ENCODE measurements around the gene ZBED3. TPM values are rescaled to one million over a fixed set of nuclear protein-coding genes. Genes with fewer than 3 reads are reported as not detected.

Gene ZBED3
- total and polyA plus RNA-seq, 9 of the 15 experiments (the other 6 are each of a cell fraction or from before 2014, with no cell fraction given): 0.01 to 0.03 (median 0.01) TPM; not detected in 5

- no peak for TF ChIP-seq FOS (IDR thresholded peaks at IDR 0.05; ENCODE audit: extremely low read depth, insufficient read length)
These were observed 15.5 kb upstream of the ZBED3 start (continued) for GRCh38 chr5:77102549-77102948.

- H3K4me1 ChIP-seq (replicated peaks in 1 of 2; ENCODE audit: control insufficient read depth in 2 of 2, insufficient read depth in 2 of 2, low read length in 2 of 2): no peaks in the 10 kb centered on the region
- H3K27ac ChIP-seq (ENCODE audit: extremely low read depth, low read depth, low read length): no peak overlapping the region
- no peaks in the 10 kb centered on the region for H4K20me1 ChIP-seq (replicated peaks; ENCODE audit: control insufficient read depth, insufficient read depth, low read length)
- H3K4me2 ChIP-seq (ENCODE audit: insufficient read depth, low read length): no peak overlapping the region
- H3K9ac ChIP-seq (ENCODE audit: insufficient read depth in 1 of 2, low read depth in 2 of 2, low read length in 2 of 2): no peak overlapping the region
- POLR2A ChIA-PET: no interaction called here
- ATAC-seq: no peak
- in situ Hi-C loops (cut with MboI) (no loop called here), intact Hi-C loops (cut with micrococcal nuclease) (no loop called here)
- DNase-seq (ENCODE audit: extremely low read depth in 1 of 4, low spot score in 3 of 4): no peak
- H3K9me1 ChIP-seq (ENCODE audit: control insufficient read depth, insufficient read depth, low read length): no peaks in the 10 kb centered on the region
- WGBS (ENCODE audit: insufficient coverage, low coverage, missing lambda C conversion rate): 0% methylated on average over 4 of the region's 4 CpGs
- no peaks in the 10 kb centered on the region for H3K36me3 ChIP-seq (ENCODE audit: control insufficient read depth, insufficient read depth, low read length)
- CTCF ChIA-PET (ENCODE audit: low intra/inter-chr PET ratio): no interaction called here
- H3K79me2 ChIP-seq (ENCODE audit: control insufficient read depth, insufficient read depth, low read length): no peaks in the 10 kb centered on the region
- no peaks in the 10 kb centered on the region for H3K9me3 ChIP-seq (replicated peaks; ENCODE audit: control insufficient read depth, insufficient read depth, low read depth, low read length)
- TF ChIP-seq HBP1 (CRISPR knock-in tag; IDR thresholded peaks at IDR 0.05) (no peak), ETV5 (CRISPR knock-in tag; IDR thresholded peaks at IDR 0.05; ENCODE audit: low read depth) (no peak), HDAC2 (IDR thresholded peaks at IDR 0.05) (no peak), GABPB2 (CRISPR knock-in tag; conservative IDR thresholded peaks at IDR 0.05) (no peak), THRB (CRISPR knock-in tag; conservative IDR thresholded peaks at IDR 0.05) (no peak), THRAP3 (IDR thresholded peaks at IDR 0.05; ENCODE audit: borderline replicate concordance) (no peak), ZNF232 (CRISPR knock-in tag; IDR thresholded peaks at IDR 0.05) (no peak), EHMT2 (IDR thresholded peaks at IDR 0.05) (no peak), FOXA1 (IDR thresholded peaks at IDR 0.05; ENCODE audit: borderline replicate concordance) (no peak), SMARCC2 (IDR thresholded peaks at IDR 0.05; ENCODE audit: low read depth) (no peak), ZNF780A (CRISPR knock-in tag; IDR thresholded peaks at IDR 0.05) (no peak), ZBTB11 (CRISPR knock-in tag; IDR thresholded peaks at IDR 0.05) (no peak), POLR2G (IDR thresholded peaks at IDR 0.05; ENCODE audit: low read depth, low read length) (no peak)
- no TSS peak for BruUV-seq (replicated peaks)
- H2AFZ ChIP-seq (ENCODE audit: low read depth, low read length): no peak overlapping the region
- FAIRE-seq: no peak
- no peak overlapping the region for H3K4me3 ChIP-seq
- H3K27me3 ChIP-seq (ENCODE audit: control insufficient read depth in 2 of 2, insufficient read depth in 2 of 2, low read length in 2 of 2): peaks cover 14 to 25% of the 10 kb centered on the region in 2 experiments
These were observed 14.2 kb upstream of the ZBED3 start for GRCh38 chr5:77101298-77101697.

Data from K562 (cell line).